Fibroblast of upper back skin (primary cell): ENCODE results near the gene TRIO.
"Not testable (repeated sequence)": the region's sequence is repeated elsewhere in the genome, so short reads cannot be mapped to it uniquely, and the experiment has no call there.

ENCODE experiments used
- DNase-seq: peaks from one replicate; pipeline ENCODE4 v3.0.0-alpha.2; 2013

The TRIO gene

GRCh38 chr5:14142827-14143545, at the start of gene TRIO:
TSS of gene TRIO (plus strand) at chr5:14143342. CDS start at chr5:14143726, 384 bp downstream.
- peak; percentile 95 for DNase-seq

GRCh38 chr5:14097380-14097779, 45.8 kb upstream of the TRIO start:
- not testable (repeated sequence) for DNase-seq

GRCh38 chr5:14097998-14098471, 45.1 kb upstream of the TRIO start:
- DNase-seq = peak; percentile 85

DNA sequence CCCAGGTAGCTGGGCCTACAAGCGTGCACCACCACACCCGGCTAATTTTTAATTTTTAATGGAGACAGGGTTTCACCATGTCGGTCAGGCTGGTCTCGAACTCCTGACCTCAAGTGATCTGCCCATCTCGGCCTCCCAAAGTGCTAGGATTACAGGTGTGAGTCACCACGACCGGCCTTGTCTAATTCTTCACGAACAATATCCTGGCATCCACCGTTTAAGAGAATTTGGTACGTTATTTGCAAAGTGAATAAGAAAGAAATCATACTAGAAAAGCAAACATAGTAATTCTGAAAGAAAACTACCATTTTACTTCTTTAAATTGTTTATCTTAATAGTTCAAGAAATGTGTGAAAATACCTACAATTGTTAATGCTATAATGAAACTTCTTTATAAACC, 42.9 kb upstream of the TRIO start:
- no peak for DNase-seq

DNA sequence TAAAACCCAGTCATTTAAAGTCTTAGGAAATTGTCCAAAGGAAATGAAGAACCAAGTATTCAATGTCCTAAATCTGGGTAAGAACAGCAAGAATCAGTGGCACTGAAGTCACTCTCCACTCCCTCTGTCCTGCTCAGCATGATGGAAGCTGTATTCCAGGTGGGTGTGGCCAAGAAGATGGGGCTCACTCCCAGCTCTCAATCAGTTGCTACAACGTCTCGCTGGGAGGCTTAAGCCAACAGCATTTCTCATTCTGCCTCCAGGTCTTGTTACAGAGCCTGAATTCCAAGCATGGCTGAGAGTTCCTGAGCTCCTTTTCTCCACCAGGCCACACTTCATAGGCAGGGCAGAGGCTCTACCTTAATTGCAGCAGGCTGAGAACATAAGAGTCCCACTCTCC, 41.2 kb upstream of the TRIO start:
- peak; percentile 41 for DNase-seq

GRCh38 chr5:14102666-14103065, 40.5 kb upstream of the TRIO start:
- DNase-seq = no peak

DNA sequence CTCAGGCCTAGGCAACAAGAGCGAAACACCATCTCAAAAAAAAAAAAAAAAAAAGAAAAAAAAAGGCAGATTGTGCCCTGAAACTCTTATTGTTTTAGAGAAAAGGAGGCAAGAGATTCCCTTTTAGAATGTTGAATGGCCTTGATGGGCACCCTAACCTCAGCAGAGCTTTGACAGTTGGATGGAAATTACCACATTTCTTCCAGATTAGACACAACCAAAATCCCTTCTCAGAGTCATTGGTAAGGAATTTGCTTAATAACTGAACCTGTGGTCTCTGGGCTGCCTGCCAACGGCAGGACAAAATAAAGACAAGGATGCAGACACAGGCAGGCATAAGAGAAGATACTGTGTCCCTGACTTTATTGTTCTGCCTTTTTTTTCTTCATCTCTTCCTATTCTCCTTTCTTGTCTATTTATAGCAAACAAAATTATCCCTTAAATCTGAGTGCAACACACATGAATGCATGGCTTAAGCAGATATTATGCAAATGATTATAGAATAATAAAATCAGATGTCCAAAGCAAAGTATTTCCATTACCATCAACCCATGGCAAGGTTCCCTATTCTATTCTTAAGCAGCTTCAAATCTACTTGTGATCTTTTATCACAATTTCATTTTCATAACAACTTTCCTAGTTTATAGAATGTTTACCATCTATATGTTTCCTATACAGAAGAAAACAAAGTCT, 37.3 kb upstream of the TRIO start:
- peak; percentile 97 for DNase-seq

GRCh38 chr5:14107536-14107935, 35.6 kb upstream of the TRIO start:
- no peak for DNase-seq

GRCh38 chr5:14108170-14108996, 34.8 kb upstream of the TRIO start:
- peak; percentile 74 for DNase-seq

DNA sequence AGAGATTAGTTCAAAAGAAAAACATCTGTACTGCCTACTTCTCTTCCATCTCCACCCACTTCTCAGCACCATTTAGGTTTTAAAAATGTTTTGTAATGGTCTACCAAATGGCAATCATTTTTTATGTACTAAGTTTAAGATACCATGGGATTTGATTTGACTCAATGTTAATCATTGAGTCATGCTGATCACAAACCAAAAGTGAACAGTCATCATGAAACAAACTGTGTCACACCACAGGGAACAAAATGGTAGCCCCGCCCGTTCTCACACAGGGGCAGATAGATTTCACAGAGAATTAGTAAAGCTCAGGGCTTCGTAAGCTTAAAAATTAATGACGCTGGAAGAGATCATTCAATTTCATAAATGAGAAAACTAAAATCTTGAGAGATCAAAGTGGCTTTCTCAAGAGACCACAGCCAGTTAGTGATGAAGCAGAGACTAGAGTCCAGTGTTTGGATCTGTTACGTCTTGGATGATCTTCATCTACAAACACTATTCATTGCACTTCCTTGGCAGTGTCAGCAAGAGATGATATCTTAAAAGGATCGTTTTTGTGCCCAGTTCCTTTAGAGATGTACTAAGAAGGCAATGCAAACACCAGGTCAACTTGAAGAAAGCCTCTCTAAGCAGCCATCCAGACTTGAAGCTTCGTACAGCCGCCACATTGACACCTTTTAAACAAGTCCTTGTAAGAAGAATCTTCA, 33.9 kb upstream of the TRIO start:
- peak; percentile 58 for DNase-seq

- no peak for DNase-seq
Observed at GRCh38 chr5:14109771-14110170, 33.4 kb upstream of the TRIO start.

- peak; percentile 41 for DNase-seq
Observed at GRCh38 chr5:14110196-14110595, 32.9 kb upstream of the TRIO start.

DNA sequence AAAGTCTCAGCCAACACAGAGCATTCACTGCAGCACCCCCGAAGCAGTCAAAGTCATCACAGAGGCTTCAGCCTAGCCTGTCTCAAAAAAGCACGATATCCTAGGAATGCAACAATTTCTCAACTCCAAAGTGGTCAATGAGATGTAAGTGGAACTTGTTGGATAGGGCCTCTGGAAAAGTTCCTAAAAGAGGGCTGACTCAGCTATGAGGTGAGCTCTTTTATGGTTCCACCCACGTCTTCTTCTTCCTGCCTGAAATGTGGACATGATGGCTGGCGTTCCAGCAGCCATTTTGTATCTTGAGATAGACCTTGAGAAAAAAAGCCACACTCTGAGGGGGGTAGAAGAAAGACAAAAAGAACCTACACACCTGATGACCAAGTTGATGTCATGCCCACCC, 32.5 kb upstream of the TRIO start:
- DNase-seq = peak; percentile 94

DNA sequence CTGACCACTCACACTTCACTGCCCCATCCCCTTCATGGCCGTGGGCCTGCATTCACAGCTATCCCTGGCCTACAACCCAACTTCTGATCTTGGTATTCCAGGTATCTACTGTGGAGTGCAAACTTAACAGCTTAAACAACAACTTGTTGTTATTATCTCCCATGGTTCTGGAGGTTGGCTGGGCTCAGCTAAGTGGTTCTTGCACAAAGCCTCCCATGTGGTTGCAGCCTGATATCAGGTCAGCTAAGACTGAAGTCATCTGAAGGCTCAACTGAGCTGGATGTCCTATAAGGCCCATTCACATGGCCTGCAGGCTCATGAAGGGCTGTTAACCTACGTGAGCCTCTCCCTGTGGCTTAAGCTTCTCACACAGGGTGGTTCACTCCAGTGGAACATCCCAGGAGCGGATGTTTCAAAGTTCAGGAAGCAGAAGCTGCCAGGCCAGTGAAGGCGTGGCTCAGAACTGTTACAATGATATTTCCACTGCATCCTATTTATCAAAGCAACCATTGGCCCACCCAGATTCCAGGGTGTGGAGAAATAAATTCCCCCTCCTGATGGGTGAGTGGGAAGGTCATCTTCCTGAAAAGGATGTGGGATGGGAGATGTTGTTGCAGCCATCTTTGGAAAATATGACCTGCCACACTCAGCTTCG, 30.0 kb upstream of the TRIO start:
- DNase-seq = no peak

GRCh38 chr5:14114615-14115251, 28.4 kb upstream of the TRIO start:
- DNase-seq = peak; percentile 55

DNA sequence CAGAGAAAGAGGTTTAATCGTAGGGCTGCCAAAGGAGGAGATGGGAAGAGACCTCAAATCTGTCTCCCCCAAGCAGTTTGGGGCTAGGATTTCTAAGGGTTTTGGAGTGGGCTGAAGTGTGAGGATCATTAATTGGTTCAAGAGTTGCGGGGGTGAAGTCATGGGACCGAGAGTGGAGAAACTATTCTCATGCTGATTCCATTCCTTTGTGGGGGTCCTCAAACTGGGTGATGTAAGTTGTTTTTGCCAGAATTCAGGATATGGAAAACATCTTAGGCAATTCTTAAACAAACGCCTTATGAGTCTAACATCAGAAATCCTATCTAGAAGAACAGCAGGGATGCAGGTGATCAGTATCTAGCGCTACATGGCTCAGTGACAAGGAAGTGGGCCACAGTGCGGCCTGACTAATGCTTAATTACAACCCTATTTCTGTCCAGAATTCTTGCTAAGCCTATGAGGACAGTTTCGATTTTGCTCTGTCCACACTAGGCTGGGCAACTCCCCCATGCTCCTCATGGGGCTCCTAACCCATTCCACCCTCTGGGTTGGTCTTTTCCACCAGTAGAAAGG, 27.7 kb upstream of the TRIO start:
- DNase-seq = no peak

DNA sequence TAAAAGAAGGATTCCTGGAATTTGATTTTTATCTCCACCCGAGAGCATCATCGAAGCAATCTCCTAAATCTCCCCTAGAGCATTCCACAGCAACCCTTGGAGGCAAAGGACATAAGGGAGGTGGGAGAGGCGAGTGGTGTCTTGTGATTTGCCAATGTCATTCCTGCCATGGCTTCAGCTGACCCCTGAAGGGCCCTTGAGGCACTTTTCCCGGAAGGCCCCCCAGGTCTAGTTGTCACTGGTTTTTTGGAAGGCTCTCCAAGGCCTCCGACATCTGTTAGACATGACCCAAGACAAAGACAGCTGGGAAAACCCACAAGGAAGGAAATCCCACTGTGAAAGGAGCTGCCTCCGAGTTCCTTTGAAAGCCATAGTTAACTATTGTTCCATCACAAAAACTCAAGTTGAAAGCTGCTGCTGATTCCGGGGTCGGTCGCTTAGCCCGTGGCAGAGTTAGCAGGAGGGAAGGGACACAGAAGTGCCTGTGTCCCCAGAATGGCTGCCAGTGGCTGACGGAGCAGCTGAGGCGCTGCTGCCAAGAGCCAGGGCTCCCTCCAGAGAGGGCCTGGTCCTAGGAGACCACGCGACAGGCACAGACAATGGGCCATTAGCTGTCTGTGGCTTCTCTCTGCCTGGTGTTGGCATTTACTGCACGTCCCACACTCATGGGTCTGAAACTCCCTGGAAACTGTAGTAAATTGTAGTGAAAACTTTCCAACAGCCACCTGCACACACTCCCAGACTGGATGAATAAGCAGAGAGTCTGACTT, 24.4 kb upstream of the TRIO start:
- no peak for DNase-seq

- DNase-seq = no peak
Observed at GRCh38 chr5:14120176-14120575, 23.0 kb upstream of the TRIO start.

- no peak for DNase-seq
Observed at GRCh38 chr5:14121552-14121951, 21.6 kb upstream of the TRIO start.

GRCh38 chr5:14122089-14122488, 21.1 kb upstream of the TRIO start:
- no peak for DNase-seq

DNA sequence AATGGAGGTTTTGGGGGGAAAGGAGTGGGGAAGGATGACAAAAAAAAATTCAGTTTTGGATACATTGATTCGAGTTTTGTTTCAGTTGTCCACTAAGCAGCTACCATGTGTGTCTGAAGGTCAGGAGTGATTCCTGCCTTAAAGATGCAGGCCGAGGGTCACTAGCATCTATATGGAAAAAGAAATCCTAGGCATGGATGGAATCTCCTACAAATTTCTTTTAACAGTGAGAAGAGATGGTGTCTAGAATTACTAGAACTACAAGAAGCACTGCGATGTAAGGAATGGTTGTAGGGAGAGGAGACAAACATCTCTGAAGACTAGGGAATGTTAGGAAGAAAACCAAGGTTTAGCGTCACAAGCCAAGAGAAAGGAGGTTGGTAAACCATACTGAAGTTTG, 19.6 kb upstream of the TRIO start:
- DNase-seq = no peak
